Cerebellar nuclear complex (tissue), 1 donor: ENCODE data around the gene FMR1.

Source experiments
- DNase-seq, 2 experiments: peaks; one replicate each; lab custom pipeline; 2025; lab: John Stamatoyannopoulos, UW

The FMR1 gene

GRCh38 chrX:147911192-147912022, at the start of gene FMR1:
TSS of gene FMR1 (plus strand) at chrX:147911919. CDS start at chrX:147912180, 261 bp downstream.
- DNase-seq, result peak in 1 of 2 experiments; percentile 26

- DNase-seq, result no peak
These were observed 35.7 kb upstream of the FMR1 start for GRCh38 chrX:147875866-147876596.

GRCh38 chrX:147876849-147877646, 34.7 kb upstream of the FMR1 start:
- no peak for DNase-seq

- no peak for DNase-seq
These were observed 34.0 kb upstream of the FMR1 start for GRCh38 chrX:147877726-147878125.

GRCh38 chrX:147884958-147885357, 26.8 kb upstream of the FMR1 start:
- no peak for DNase-seq

- DNase-seq, result no peak
These were observed 21.0 kb upstream of the FMR1 start for GRCh38 chrX:147890756-147891155.

- no peak for DNase-seq
These were observed 19.8 kb upstream of the FMR1 start for GRCh38 chrX:147891896-147892295.

GRCh38 chrX:147893741-147894140, 18.0 kb upstream of the FMR1 start:
- DNase-seq, result no peak

- no peak for DNase-seq
These were observed 17.3 kb upstream of the FMR1 start for GRCh38 chrX:147894366-147894963.

GRCh38 chrX:147897117-147897516, 14.6 kb upstream of the FMR1 start:
- DNase-seq, result no peak

- no peak for DNase-seq
These were observed 12.8 kb upstream of the FMR1 start for GRCh38 chrX:147898951-147899350.

- no peak for DNase-seq
These were observed 12.2 kb upstream of the FMR1 start for GRCh38 chrX:147899379-147900114.

- DNase-seq, result no peak
These were observed 11.4 kb upstream of the FMR1 start for GRCh38 chrX:147900349-147900748.

- DNase-seq, result no peak
These were observed 10.1 kb upstream of the FMR1 start for GRCh38 chrX:147901461-147902126.

GRCh38 chrX:147902270-147902669, 9.4 kb upstream of the FMR1 start:
- no peak for DNase-seq

GRCh38 chrX:147908106-147908505, 3.6 kb upstream of the FMR1 start:
- DNase-seq, result no peak

GRCh38 chrX:147910607-147911006, 1.1 kb upstream of the FMR1 start:
- DNase-seq, result no peak

GRCh38 chrX:147912093-147912801, 528 bp downstream of the FMR1 start:
- peak in 1 of 2 experiments; percentile 1 for DNase-seq

GRCh38 chrX:147913570-147913969, 1.9 kb downstream of the FMR1 start:
- DNase-seq, result no peak

- DNase-seq, result no peak
These were observed 2.9 kb downstream of the FMR1 start for GRCh38 chrX:147914591-147914990.
